Measurements from ENCODE around the gene GAL3ST2. TPM values are rescaled to one million over a fixed set of nuclear protein-coding genes. Genes with fewer than 3 reads are reported as not detected.

GAL3ST2 gene
- polyA plus RNA-seq, 1 donor, result not detected

GRCh38 chr2:241846406-241846805 lies 69.8 kb downstream of the GAL3ST2 start:
- DNase-seq, result no peak

- no peak for DNase-seq
Observed at GRCh38 chr2:241848761-241849615, 72.4 kb downstream of the GAL3ST2 start.

GRCh38 chr2:241849616-241850543 lies 73.3 kb downstream of the GAL3ST2 start:
- DNase-seq, result no peak

- no peak for DNase-seq
Observed at GRCh38 chr2:241850544-241851324, 74.1 kb downstream of the GAL3ST2 start.

- DNase-seq, result no peak
Observed at GRCh38 chr2:241851325-241852115, 74.9 kb downstream of the GAL3ST2 start.

- DNase-seq, result no peak
Observed at GRCh38 chr2:241852116-241852980, 75.7 kb downstream of the GAL3ST2 start.

- no peak for DNase-seq
Observed at GRCh38 chr2:241852981-241853631, 76.5 kb downstream of the GAL3ST2 start.

Other genes with a start within 250 kb of the GAL3ST2 start
- gene BOK, start 218.1 kb upstream of the GAL3ST2 start, polyA plus RNA-seq (ENCODE audit: insufficient read length), result 69.5 TPM
- 47.2 TPM for gene THAP4, start 139.7 kb upstream of the GAL3ST2 start, polyA plus RNA-seq (ENCODE audit: insufficient read length)
- gene ATG4B, start 139.1 kb upstream of the GAL3ST2 start, polyA plus RNA-seq (ENCODE audit: insufficient read length), result 59.6 TPM
- gene DTYMK, start 90.0 kb upstream of the GAL3ST2 start, polyA plus RNA-seq (ENCODE audit: insufficient read length), result 27.0 TPM
- 21.8 TPM for gene ING5, start 74.8 kb upstream of the GAL3ST2 start, polyA plus RNA-seq (ENCODE audit: insufficient read length)
- 25.0 TPM for gene D2HGDH, start 42.2 kb upstream of the GAL3ST2 start, polyA plus RNA-seq (ENCODE audit: insufficient read length)
- 6.7 TPM for gene NEU4, start 32.4 kb downstream of the GAL3ST2 start, polyA plus RNA-seq (ENCODE audit: insufficient read length)
- 0.12 TPM for gene PDCD1, start 82.1 kb downstream of the GAL3ST2 start, polyA plus RNA-seq (ENCODE audit: insufficient read length)
- gene RTP5, start 92.9 kb downstream of the GAL3ST2 start, polyA plus RNA-seq (ENCODE audit: insufficient read length), result not detected